Lower leg skin (tissue), 4 donors: ENCODE measurements around the gene LPIN1. TPM values are rescaled to one million over a fixed set of nuclear protein-coding genes. Genes with fewer than 3 reads are reported as not detected.

Source experiments
- DNase-seq, 2 donors: peaks; one replicate each; pipeline ENCODE4 v3.0.0-alpha.2; 2019; ENCODE audit warnings: low spot score in 2 of 2
- H3K4me3 ChIP-seq: fragments of 200-600 bp; sonication (generic); 2 replicates; pipeline ENCODE4 v1.5.1; 2017; ENCODE audit warnings: mild to moderate bottlenecking, low read depth; ENCODE audit not compliant: poor library complexity, severe bottlenecking
- POLR2A ChIP-seq, 2 donors: fragments of 450-650 bp; IDR thresholded peaks; one replicate each; pipeline ENCODE4 v1.6.1; 2016 to 2017; ENCODE audit warnings: antibody characterized with exemption in 2 of 2, mild to moderate bottlenecking in 1 of 2, moderate library complexity in 1 of 2
- WGBS, 2 donors: methylation state at CpG; one replicate each; pipeline ENCODE4 v1.1.5; 2018; 5-methylcytosine and 5-hydroxymethylcytosine counted together
- intact Hi-C: fragments of 100-400 bp; cut with DNase I; formaldehyde crosslinking; loops from one replicate; pipeline ENCODE4 v1.15.0; 2023; ENCODE audit warnings: low total_unique reads
- total RNA-seq, 4 donors: library from RNA; depleted of rRNA; stranded (reverse); fragments of >200 nt; gene quantifications; one replicate each; pipeline ENCODE4 v1.1.0, GENCODE V29; 2016
- TF ChIP-seq, protein P1 (sequence below), 3 donors: fragments of 450-650 bp; IDR thresholded peaks; one replicate each; pipeline ENCODE4 v1.5.1; 2016; ENCODE audit warnings: antibody characterized with exemption in 3 of 3, mild to moderate bottlenecking in 3 of 3, moderate library complexity in 2 of 3

Gene LPIN1
- total RNA-seq, 4 donors from 2014 or later: 15.6 to 45.8 (median 35.0) TPM

DNA sequence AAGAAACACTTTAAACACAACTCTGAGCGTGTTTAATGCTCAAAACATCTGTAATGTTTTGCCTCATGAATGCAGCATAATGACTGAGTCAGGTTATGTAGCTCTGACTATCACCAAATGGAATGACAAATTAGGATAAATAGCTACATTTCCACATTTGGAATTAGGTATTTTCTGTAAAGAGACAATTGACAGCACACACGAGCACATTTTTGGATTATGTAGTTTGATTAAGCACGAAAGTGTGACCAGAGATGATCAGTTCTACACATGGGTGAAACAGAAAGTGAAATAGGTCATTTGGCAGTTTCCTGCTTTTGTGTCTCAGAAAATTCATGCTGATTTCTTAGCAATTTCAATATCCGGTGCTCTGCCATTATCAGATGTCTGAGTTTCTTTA lies 29.0 kb downstream of the LPIN1 start:
- intact Hi-C loops: no loop called here
- DNase-seq: no peak
- 63 to 69% methylated on average over 4 of the region's 4 CpGs for WGBS, 2 donors
- no peak overlapping the region for H3K4me3 ChIP-seq
- TF ChIP-seq, protein P1, sequence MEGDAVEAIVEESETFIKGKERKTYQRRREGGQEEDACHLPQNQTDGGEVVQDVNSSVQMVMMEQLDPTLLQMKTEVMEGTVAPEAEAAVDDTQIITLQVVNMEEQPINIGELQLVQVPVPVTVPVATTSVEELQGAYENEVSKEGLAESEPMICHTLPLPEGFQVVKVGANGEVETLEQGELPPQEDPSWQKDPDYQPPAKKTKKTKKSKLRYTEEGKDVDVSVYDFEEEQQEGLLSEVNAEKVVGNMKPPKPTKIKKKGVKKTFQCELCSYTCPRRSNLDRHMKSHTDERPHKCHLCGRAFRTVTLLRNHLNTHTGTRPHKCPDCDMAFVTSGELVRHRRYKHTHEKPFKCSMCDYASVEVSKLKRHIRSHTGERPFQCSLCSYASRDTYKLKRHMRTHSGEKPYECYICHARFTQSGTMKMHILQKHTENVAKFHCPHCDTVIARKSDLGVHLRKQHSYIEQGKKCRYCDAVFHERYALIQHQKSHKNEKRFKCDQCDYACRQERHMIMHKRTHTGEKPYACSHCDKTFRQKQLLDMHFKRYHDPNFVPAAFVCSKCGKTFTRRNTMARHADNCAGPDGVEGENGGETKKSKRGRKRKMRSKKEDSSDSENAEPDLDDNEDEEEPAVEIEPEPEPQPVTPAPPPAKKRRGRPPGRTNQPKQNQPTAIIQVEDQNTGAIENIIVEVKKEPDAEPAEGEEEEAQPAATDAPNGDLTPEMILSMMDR (IDR thresholded peaks at IDR 0.05): no peak
- no peak for TF ChIP-seq POLR2A (IDR thresholded peaks at IDR 0.05)

DNA sequence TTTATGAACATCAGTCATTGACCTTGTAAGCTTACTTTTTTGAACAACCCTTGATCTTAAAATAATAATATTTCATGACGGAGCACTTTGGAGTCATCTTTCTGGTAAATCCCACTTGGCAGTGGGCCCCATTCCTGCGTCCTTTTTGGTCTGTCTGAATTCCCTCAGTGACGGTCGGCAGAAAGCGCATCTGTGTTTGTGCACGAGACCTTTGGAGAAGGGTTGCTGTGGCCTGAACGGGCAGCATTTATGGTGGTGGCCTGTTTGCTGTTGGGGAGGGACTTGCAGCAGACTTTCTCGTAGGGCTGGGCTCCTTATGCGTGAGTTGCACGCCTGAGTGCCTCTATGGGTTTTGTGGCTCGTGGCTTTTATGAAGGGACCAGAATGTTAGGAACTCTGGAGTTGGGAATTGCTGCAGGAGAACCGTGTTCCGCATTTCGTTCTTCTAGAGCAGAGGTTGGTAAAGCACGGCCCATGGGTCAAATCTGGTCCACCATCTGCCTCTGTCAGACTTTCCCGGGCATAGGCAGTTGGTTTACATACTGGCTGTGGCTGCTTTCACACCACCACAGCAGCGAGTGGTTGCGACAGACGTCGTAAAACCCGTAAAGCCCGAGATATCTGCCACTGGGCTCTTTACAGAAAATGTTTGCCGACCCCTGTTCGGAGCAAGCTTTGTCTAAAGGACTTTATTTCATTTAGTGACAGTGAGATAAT lies 30.8 kb downstream of the LPIN1 start:
- peak in 1 of 2 donors; percentile 74 for DNase-seq
- H3K4me3 ChIP-seq: no peak overlapping the region
- no peak for TF ChIP-seq POLR2A (IDR thresholded peaks at IDR 0.05)
- TF ChIP-seq, protein P1 (IDR thresholded peaks at IDR 0.05): no peak
- WGBS, 2 donors: 86 to 87% methylated on average over 24 of the region's 24 CpGs
- intact Hi-C loops: no loop called here

DNA sequence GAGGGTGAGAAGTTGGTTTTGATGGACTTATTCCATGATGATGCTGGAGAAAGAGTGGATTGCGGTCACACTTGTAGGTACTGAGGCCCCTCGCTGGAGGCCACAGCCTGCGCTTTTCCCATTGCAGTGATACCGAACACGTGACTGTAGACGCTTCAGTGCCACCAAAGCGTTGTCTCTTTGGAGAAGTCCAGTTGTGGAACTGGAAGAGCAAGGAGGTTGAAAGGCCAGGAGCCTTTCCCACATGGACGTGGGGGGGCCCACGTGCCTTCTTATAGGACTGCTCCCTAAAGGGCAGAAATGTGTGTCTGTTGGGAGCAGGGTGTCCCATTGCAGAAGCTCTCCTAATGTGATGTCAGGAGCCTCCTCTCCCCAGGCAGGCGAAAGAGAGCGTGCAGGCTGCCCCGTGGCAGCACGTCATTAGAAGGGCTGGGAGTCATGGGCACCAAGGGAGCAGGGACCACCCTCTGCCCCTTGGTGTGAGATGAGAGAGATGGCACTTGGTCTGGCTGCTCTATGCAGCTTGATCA lies 31.5 kb downstream of the LPIN1 start:
- TF ChIP-seq, protein P1 (IDR thresholded peaks at IDR 0.05): no peak
- TF ChIP-seq POLR2A (IDR thresholded peaks at IDR 0.05): no peak
- H3K4me3 ChIP-seq: no peak overlapping the region
- intact Hi-C loops: no loop called here
- WGBS, 2 donors: 91 to 92% methylated on average over 13 of the region's 13 CpGs
- DNase-seq: peak in 1 of 2 donors; percentile 72

DNA sequence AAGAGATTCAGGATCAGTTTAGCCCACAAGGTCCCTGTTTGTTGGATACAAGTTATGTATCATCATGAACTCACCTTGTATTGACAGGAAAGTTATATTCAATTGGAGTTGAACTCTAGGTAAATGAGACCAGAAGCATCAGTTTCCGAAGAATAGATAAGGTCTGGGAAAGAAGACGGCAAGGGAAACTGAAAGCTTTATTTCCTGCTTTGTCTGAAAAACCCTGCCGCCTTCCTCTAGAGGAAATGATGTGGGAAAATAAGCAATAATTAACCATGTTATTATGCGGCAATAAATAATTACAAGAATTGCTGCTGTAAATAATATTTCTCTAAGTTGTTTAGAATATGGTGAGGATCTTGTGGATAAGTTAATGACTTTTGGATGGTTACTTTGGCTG lies 32.0 kb downstream of the LPIN1 start:
- no peak for TF ChIP-seq POLR2A (IDR thresholded peaks at IDR 0.05)
- TF ChIP-seq, protein P1 (IDR thresholded peaks at IDR 0.05): no peak
- peak in 1 of 2 donors; percentile 6 for DNase-seq
- H3K4me3 ChIP-seq: no peak overlapping the region
- WGBS, 2 donors: 71 to 81% methylated on average over 4 of the region's 4 CpGs
- intact Hi-C loops: no loop called here

DNA sequence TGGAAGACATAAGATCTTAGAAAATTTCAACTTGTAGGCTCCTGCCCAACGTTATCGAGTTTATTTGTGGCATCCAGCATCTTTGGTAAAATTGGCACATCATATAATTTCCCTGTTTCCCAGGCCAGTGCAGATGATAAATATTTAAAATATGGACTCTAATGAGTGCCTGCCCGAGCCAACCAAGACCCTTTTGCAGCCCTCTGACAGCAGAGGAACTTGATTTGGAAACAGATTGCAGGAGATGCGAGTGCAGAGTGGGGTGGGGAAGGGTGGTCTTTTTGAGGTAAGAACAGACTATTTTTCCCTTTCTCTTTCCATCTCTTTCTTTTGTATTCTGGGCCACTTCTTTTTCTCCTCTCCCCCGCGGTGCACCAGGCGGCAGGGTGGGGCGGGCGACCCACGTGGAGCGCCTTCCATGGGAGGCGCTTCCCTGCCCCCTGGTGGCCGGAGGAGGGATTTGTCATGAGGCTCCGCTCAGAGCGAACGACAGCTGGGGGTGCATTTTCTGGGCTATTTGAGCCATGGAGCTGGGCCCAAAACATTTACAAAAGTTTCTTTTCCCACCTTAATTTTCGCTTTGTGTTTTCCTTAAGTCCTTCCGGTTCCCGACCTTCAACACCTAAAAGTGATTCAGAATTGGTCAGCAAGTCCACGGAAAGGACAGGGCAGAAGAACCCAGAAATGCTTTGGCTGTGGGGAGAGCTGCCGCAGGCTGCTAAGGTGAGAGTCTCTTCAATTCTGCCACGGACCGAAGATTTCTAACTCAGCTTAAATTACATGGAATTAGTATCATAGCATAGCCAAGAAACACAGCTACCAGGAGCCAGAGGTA lies 32.7 kb downstream of the LPIN1 start:
- WGBS, 2 donors: 25 to 27% methylated on average over 23 of the region's 23 CpGs
- TF ChIP-seq POLR2A (IDR thresholded peaks at IDR 0.05): no peak
- TF ChIP-seq, protein P1 (IDR thresholded peaks at IDR 0.05): peak in 1 of 3 donors; percentile 89
- H3K4me3 ChIP-seq: no peak overlapping the region
- DNase-seq: peak; percentile 49 to 94
- intact Hi-C loops: no loop called here
